ENCODE results near the gene PRRC2B. TPM values are rescaled to one million over a fixed set of nuclear protein-coding genes. Genes with fewer than 3 reads are reported as not detected.
A peak's percentile ranks its signal among the peaks of the same experiment; 100 is the strongest.

The PRRC2B gene
- total RNA-seq, 1 experiment from 2014 or later, result 219 TPM

- Histone ChIP-seq H3K27me3 (replicated peaks; ENCODE audit: control insufficient read depth, insufficient read depth, low read length) (no peaks in the 10 kb centered on the region), H3K9me3 (no peaks in the 10 kb centered on the region), H3K36me3 (ENCODE audit: control insufficient read depth, insufficient read depth, low read length) (peaks cover 5% of the 10 kb centered on the region), H3K4me1 (no peaks in the 10 kb centered on the region), H3K4me3 (ENCODE audit: low read depth, low read length) (no peak overlapping the region)
- intact Hi-C loops (cut with micrococcal nuclease; ENCODE audit: unreplicated experiment), result no loop called here
- H3K9me3 Mint-ChIP-seq (ENCODE audit: unreplicated experiment), result no peaks in the 10 kb centered on the region
- BruUV-seq (replicated peaks), result no TSS peak
- no peak overlapping the region for H3K27ac Mint-ChIP-seq (ENCODE audit: unreplicated experiment)
- no peaks in the 10 kb centered on the region for H3K27me3 Mint-ChIP-seq (ENCODE audit: insufficient read depth, unreplicated experiment)
- POLR2A ChIA-PET, result no interaction called here
- H3K36me3 Mint-ChIP-seq (ENCODE audit: insufficient read depth, unreplicated experiment), result peaks cover 60% of the 10 kb centered on the region
- DNase-seq, result no peak
- CTCF ChIA-PET, result no interaction called here
- H3K4me1 Mint-ChIP-seq (ENCODE audit: low read depth, unreplicated experiment), result no peaks in the 10 kb centered on the region
- peak overlapping the region; percentile 39 for H3K4me3 Mint-ChIP-seq (ENCODE audit: unreplicated experiment)
- no peak for TF ChIP-seq CTCF (IDR thresholded peaks at IDR 0.05; ENCODE audit: insufficient read depth in 1 of 2, low read depth in 1 of 2, low read length in 1 of 2, severe bottlenecking in 1 of 2, unreplicated experiment in 1 of 2)
These were observed 128.6 kb downstream of the PRRC2B start for GRCh38 chr9:131522257-131523085.

- DNase-seq, result no peak
- BruUV-seq (replicated peaks), result no TSS peak
- Mint-ChIP-seq H3K27ac (ENCODE audit: unreplicated experiment) (no peak overlapping the region), H3K36me3 (ENCODE audit: insufficient read depth, unreplicated experiment) (peaks cover 60% of the 10 kb centered on the region), H3K9me3 (ENCODE audit: unreplicated experiment) (no peaks in the 10 kb centered on the region), H3K4me1 (ENCODE audit: low read depth, unreplicated experiment) (no peaks in the 10 kb centered on the region), H3K27me3 (ENCODE audit: insufficient read depth, unreplicated experiment) (no peaks in the 10 kb centered on the region), H3K4me3 (ENCODE audit: unreplicated experiment) (peak overlapping the region; percentile 39)
- H3K9me3 ChIP-seq, result no peaks in the 10 kb centered on the region
- TF ChIP-seq CTCF (IDR thresholded peaks at IDR 0.05; ENCODE audit: insufficient read depth in 1 of 2, low read depth in 1 of 2, low read length in 1 of 2, severe bottlenecking in 1 of 2, unreplicated experiment in 1 of 2), result no peak
- POLR2A ChIA-PET, result no interaction called here
- peaks cover 5% of the 10 kb centered on the region for H3K36me3 ChIP-seq (ENCODE audit: control insufficient read depth, insufficient read depth, low read length)
- no peaks in the 10 kb centered on the region for H3K4me1 ChIP-seq
- H3K27me3 ChIP-seq (replicated peaks; ENCODE audit: control insufficient read depth, insufficient read depth, low read length), result no peaks in the 10 kb centered on the region
- CTCF ChIA-PET, result no interaction called here
- no peak overlapping the region for H3K4me3 ChIP-seq (ENCODE audit: low read depth, low read length)
- intact Hi-C loops (cut with micrococcal nuclease; ENCODE audit: unreplicated experiment), result no loop called here
These were observed 129.2 kb downstream of the PRRC2B start for GRCh38 chr9:131523086-131523388.

GRCh38 chr9:131523451-131524435 lies 129.9 kb downstream of the PRRC2B start:
- ChIA-PET POLR2A (no interaction called here), CTCF (no interaction called here)
- Histone ChIP-seq H3K36me3 (ENCODE audit: control insufficient read depth, insufficient read depth, low read length) (peaks cover 5% of the 10 kb centered on the region), H3K27me3 (replicated peaks; ENCODE audit: control insufficient read depth, insufficient read depth, low read length) (no peaks in the 10 kb centered on the region), H3K9me3 (no peaks in the 10 kb centered on the region), H3K4me1 (no peaks in the 10 kb centered on the region), H3K4me3 (ENCODE audit: low read depth, low read length) (no peak overlapping the region)
- Mint-ChIP-seq H3K9me3 (ENCODE audit: unreplicated experiment) (no peaks in the 10 kb centered on the region), H3K27me3 (ENCODE audit: insufficient read depth, unreplicated experiment) (no peaks in the 10 kb centered on the region), H3K4me3 (ENCODE audit: unreplicated experiment) (no peak overlapping the region), H3K27ac (ENCODE audit: unreplicated experiment) (no peak overlapping the region), H3K36me3 (ENCODE audit: insufficient read depth, unreplicated experiment) (peaks cover 63% of the 10 kb centered on the region), H3K4me1 (ENCODE audit: low read depth, unreplicated experiment) (no peaks in the 10 kb centered on the region)
- no peak for TF ChIP-seq CTCF (IDR thresholded peaks at IDR 0.05; ENCODE audit: insufficient read depth in 1 of 2, low read depth in 1 of 2, low read length in 1 of 2, severe bottlenecking in 1 of 2, unreplicated experiment in 1 of 2)
- no peak for DNase-seq
- no TSS peak for BruUV-seq (replicated peaks)
- intact Hi-C loops (cut with micrococcal nuclease; ENCODE audit: unreplicated experiment), result no loop called here
